Testis (tissue), 2 donors: ENCODE data around the gene EXOSC9.

ENCODE experiments used
- POLR2A ChIP-seq: fragments of 450-650 bp; IDR thresholded peaks from one replicate; pipeline ENCODE4 v1.6.1; 2017; ENCODE audit warnings: antibody characterized with exemption, mild to moderate bottlenecking, moderate library complexity
- TF ChIP-seq, protein P1 (sequence below), 3 experiments: fragments of 450-650 bp in 2 of 3; fragments of 200-600 bp in 1 of 3; sonication (generic) in 1 of 3; IDR thresholded peaks; one replicate each; pipeline ENCODE4 v1.5.1; 2016 to 2019; ENCODE audit warnings: antibody characterized with exemption in 3 of 3, mild to moderate bottlenecking in 2 of 3, moderate library complexity in 1 of 3

DNA sequence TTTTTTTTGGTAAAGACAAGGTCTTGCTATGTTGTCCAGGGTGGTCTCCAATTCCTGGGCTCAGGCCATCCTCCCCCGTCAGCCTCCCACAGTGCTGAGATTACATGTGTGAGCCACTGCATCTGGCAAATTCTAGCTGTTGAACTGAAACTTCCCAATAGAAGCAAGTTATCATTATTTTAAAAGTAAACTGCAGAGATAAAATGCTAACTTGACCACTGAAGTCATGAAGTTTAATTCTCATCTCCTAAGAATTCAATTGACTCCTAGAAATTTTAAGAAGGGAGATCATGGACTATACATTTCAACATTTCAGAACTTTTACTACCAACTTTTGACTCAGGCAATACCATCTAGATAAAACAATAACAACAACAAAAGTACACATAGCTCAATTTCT, 11.7 kb upstream of the EXOSC9 start:
- TF ChIP-seq, protein P1, sequence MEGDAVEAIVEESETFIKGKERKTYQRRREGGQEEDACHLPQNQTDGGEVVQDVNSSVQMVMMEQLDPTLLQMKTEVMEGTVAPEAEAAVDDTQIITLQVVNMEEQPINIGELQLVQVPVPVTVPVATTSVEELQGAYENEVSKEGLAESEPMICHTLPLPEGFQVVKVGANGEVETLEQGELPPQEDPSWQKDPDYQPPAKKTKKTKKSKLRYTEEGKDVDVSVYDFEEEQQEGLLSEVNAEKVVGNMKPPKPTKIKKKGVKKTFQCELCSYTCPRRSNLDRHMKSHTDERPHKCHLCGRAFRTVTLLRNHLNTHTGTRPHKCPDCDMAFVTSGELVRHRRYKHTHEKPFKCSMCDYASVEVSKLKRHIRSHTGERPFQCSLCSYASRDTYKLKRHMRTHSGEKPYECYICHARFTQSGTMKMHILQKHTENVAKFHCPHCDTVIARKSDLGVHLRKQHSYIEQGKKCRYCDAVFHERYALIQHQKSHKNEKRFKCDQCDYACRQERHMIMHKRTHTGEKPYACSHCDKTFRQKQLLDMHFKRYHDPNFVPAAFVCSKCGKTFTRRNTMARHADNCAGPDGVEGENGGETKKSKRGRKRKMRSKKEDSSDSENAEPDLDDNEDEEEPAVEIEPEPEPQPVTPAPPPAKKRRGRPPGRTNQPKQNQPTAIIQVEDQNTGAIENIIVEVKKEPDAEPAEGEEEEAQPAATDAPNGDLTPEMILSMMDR (IDR thresholded peaks at IDR 0.05): no peak
- no peak for TF ChIP-seq POLR2A
